COLO668 (cell line): Measurements from ENCODE around the gene PTGES3.
A peak's percentile ranks its signal among the peaks of the same experiment; 100 is the strongest.
"Not testable (repeated sequence)": the region's sequence is repeated elsewhere in the genome, so short reads cannot be mapped to it uniquely, and the experiment has no call there.

ENCODE experiments used
- DNase-seq: peaks from one replicate; lab custom pipeline; 2025; ENCODE audit not compliant: unreplicated experiment; lab: John Stamatoyannopoulos, UW

PTGES3 gene

GRCh38 chr12:56688129-56688845 is at the start of gene PTGES3:
TSS of gene PTGES3 (minus strand) at chr12:56688284. CDS start at chr12:56687999, 285 bp downstream.
- peak; percentile 96 for DNase-seq

- no peak for DNase-seq
Observed at GRCh38 chr12:56728139-56728861, 40.2 kb upstream of the PTGES3 start.

- DNase-seq: not testable (repeated sequence)
Observed at GRCh38 chr12:56726196-56726675, 38.2 kb upstream of the PTGES3 start.

- DNase-seq: no peak
Observed at GRCh38 chr12:56725723-56726102, 37.6 kb upstream of the PTGES3 start.

GRCh38 chr12:56724972-56725722 is 37.1 kb upstream of the PTGES3 start, which contains the start of gene NACA:
TSS of gene NACA (minus strand) at chr12:56725299. CDS start at chr12:56724521, 778 bp downstream.
- peak; percentile 94 for DNase-seq

GRCh38 chr12:56724701-56724971 is 36.6 kb upstream of the PTGES3 start:
- peak; percentile 33 for DNase-seq

- DNase-seq: peak; percentile 18
Observed at GRCh38 chr12:56723889-56724700, 36.0 kb upstream of the PTGES3 start.

- DNase-seq: no peak
Observed at GRCh38 chr12:56723352-56723751, 35.3 kb upstream of the PTGES3 start.

GRCh38 chr12:56722832-56723231 is 34.7 kb upstream of the PTGES3 start:
- no peak for DNase-seq

GRCh38 chr12:56721721-56722120 is 33.6 kb upstream of the PTGES3 start:
- no peak for DNase-seq

- no peak for DNase-seq
Observed at GRCh38 chr12:56721216-56721615, 33.1 kb upstream of the PTGES3 start.

- DNase-seq: no peak
Observed at GRCh38 chr12:56720731-56721151, 32.7 kb upstream of the PTGES3 start.

- DNase-seq: no peak
Observed at GRCh38 chr12:56719056-56719455, 31.0 kb upstream of the PTGES3 start.

GRCh38 chr12:56718636-56719035 is 30.6 kb upstream of the PTGES3 start:
- DNase-seq: no peak

- DNase-seq: no peak
Observed at GRCh38 chr12:56718149-56718548, 30.1 kb upstream of the PTGES3 start.

GRCh38 chr12:56716933-56717880 is 29.1 kb upstream of the PTGES3 start:
- DNase-seq: no peak

GRCh38 chr12:56716458-56716857 is 28.4 kb upstream of the PTGES3 start:
- DNase-seq: no peak

GRCh38 chr12:56715798-56716197 is 27.7 kb upstream of the PTGES3 start:
- no peak for DNase-seq

GRCh38 chr12:56714431-56714929 is 26.4 kb upstream of the PTGES3 start:
- no peak for DNase-seq

- no peak for DNase-seq
Observed at GRCh38 chr12:56713345-56713744, 25.3 kb upstream of the PTGES3 start.
